ENCODE data around the gene TFG.

The TFG gene

DNA sequence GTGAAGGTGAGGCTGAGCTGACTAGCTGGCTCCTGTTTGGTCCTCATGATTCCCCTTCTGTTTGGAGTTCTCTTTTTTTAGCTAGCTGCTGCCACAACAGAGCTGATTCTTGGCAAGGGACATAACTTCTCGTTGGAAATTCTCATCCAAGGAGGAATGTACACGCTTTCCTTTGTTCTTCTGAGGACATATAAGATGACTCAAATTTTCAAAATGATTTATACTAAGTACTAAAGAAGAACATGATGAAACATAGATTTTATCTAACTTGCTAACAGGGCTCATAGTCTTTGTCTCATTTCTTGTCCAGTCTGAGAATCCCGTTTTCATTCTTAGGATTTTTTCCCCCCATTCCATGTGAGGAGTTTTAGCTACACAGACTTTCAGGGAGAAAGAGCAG lies 2.9 kb upstream of the TFG start:
- ATAC-seq, result no peak
- no peak for DNase-seq

DNA sequence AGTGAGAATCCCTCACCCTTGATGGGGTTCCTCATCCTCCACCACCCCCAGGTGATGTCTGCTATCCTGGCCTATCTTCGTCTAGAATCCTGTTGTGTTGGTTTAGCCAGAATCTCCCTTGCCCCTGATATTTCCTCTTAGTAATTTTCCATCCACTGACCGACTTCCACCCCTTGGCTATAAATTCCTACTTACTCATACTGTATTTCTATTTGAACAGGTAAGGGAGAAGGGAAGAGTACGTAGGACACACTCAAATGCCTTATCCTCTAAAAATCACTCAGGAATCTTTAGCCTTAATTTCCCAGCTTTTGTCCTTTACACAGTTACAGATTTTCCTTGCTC lies 678 bp upstream of the TFG start:
- ATAC-seq, result no peak
- no peak for DNase-seq

DNA sequence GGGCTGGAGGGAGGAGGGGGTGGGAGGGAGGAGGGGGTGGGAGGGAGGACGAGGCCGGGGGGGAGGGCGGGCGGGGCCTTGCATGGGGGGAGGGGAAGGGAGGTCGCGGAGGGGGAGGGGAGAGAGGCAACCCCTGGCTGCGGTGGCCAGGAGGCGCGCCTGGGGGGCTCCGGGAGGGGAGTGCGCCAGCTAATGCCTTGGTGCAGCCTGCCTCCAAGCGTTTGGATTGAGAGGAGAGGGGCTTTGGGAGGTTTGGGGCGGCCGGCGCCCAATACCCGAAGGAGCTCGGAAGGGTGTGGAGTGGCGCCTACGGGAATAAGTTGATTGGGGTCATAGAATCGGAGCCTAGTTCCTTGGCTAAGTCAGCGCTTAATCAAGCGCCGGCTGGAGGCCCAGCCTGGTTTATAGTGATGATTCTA lies 557 bp downstream of the TFG start:
- no peak for ATAC-seq
- DNase-seq, result peak; percentile 53

DNA sequence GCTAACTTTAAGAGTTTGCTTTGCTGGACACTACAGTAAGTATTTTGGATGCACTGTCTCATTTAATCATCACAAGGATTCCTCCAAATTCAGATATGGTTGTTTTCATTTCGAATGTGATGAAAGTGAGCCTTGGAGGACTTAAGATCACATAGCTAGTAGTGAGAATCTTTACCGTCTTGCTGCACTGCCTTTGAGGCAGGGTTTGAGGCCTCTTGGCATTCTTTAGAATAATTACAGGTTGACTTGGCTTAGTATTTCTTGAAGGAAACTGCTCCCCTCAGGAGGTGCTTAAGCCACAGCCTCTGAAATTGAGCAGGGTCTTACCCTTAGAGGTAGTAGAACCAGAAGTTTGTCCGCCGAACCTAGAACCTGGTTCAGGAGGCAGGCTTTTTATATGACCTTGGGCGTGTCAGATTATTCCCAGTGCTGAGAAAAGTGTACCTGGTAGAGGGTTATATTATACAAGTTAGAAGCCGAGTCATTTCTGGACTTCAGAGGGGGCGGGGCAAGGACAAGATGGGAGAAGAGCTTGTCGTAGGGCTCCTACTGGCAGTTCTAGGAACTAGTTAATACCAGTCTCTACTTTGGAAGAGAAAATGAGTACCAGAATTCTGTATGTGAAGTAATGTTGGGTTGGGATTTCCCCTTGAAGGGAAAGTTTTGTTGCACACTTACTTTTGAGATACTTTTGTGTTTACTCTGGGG lies 1.1 kb downstream of the TFG start:
- DNase-seq, result peak; percentile 80
- peak; percentile 53 for ATAC-seq

DNA sequence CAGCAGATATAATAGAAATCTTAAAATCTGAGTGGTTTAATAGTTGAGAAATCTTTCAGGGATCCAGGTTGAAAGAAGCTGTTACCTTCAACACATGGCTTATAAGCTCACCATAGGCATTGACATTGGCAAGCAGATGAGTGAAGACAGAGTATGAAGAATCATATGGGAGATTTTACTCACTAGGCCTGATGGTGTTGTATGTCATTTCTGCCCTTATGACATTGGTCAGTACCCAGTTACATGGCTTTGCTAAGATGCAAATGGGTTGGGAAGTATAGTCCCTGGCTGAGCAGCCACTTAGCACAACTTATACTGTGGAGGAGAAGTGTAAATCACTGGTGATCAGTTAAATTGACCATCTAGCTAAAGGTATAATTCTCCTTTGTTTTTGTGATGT lies 5.9 kb downstream of the TFG start:
- no peak for ATAC-seq

DNA sequence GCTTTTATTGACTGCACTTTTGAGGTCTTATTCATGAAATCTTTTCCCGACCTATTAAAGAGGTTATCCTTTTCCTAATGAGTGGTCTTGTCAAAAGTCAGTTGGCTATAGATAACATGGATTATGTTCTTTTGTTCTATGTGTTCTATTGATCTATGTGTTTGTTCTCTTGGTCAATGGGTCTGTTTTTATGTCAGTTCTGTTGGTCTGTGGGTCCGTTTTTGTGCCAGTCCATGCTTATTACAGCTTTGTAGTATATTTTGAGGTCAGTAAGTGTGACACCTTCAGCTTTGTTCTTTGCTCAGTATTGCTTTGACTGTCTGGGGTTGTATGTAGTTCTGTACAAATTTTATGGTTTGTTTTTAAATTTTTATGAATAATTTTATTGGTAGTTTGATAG lies 7.8 kb downstream of the TFG start:
- ATAC-seq, result no peak
- DNase-seq, result no peak

More for the DNA sequence above, 5.9 kb downstream of the TFG start:
- no peak for DNase-seq

DNA sequence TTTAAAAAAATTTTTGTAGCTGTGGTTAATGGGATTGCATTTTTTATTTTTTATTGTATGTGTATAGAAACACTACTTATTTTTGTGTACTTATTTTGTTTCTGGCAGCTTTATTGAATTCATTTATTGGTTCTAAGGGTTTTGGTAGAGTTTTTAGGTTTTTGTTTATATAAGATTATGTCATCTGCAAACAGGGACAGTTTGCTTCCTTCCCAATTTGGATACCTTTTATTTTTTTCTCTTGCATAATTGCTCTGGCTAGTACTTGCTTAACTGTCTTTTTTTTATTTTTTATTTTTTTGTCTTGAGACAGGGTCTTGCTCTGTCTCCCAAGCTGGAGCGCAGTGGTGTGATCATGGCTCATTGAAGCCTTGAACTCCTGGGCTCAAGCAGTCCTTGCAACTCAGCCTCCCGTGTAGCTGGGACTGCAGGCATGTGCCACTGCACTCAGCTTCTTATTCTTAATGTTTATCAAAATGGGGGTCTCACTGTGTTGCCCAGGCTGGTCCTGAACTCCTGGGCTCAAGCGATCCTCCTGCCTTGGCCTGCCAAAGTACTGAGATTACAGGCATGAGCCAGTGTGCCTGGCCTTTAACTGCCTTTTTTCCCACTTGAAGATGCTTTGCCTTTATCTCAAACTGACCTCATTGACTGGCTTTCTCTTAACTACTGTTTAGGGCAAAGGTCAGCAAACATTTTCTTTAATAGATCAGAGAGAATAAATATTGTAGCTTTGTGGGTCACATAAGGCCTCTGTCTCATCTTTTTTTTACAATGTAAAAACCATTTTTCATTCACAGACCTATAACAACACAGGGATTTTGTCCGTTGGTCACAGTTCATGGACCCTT lies 8.6 kb downstream of the TFG start:
- DNase-seq (no peak), ATAC-seq (no peak)

DNA sequence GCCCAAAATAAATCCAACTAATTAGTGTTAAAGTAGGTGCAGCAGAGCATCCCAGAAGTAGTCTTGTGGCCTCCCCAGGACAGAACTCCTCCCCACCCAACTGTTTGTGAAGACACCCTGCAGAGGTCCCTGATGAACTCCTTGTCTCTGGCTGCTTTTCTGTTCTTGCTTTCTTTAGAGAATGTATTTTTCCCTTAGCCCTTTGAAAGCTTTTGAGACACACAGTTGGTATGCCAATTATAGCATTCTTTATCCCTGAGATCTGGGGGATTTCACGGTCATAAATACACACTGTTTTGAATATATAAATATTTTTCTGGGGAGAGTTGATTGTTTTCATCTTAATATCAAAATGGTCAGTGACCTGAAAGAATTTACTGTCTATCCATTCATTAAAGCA lies 9.8 kb downstream of the TFG start:
- ATAC-seq (no peak), DNase-seq (no peak)

DNA sequence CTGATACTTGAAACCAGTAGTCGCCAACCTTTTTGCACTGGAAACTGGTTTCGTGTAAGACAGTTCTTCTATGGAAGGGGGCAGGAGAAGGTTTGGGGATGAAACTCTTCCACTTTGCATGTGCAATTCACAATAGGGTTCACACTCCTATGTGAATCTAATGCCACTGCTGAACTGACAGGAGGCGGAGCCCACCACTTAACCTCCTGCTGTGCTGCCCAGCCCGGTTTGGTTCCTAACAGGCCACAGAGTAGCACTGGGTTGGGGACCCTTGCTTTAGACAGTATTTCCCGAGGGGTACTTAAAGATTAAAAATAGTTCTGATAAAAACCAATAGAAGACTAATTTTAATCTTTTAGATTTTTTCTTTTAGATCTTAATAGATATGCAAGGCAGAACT lies 11.1 kb downstream of the TFG start:
- ATAC-seq (no peak), DNase-seq (no peak)

DNA sequence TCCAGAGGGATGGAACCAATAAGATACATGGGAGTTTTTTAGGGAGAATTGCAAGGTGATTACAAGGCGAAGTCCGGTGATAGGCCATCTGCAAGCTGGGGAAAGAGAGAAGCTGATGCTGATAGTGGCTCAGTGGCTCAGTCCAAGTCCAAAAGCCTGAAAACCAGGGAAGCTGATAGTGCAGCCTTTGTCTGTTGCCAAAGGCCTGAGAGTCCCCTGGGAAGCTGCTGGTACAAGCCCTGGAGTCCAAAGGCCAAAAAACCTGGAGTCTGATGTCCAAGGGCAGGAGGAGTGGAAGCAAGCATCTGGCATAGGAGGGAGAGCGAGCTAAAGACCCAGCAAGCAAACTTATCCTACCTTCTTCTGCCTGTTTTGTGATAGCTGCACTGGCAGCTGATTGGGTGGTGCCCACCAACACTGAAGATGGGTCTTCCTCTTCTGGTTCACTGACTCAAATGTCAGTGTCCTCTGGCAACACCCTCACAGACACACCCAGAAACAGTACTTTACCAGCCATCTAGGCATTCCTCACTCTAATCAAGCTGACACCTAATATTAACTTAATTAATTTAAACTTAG lies 16.7 kb downstream of the TFG start:
- DNase-seq (no peak), ATAC-seq (no peak)

DNA sequence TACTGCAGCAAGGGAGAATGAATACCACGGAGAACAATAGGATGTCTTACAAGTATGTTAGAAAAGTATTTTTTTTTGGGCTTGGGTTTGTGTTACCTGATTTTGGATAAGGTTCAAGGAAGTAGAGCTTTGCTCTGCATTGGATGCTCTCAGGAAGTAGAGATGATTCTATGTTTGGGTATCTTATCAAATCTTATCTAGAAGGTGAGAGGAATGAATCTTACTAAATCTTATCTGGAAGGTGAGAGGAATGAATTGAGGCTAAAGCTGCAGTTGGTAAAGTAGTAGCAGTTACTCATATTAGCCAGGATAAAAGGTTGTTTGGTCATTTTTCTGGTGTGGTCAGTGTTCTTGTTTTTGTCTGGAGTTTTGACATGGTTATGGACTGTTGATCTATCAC lies 17.4 kb downstream of the TFG start:
- ATAC-seq, result no peak
- DNase-seq, result no peak

DNA sequence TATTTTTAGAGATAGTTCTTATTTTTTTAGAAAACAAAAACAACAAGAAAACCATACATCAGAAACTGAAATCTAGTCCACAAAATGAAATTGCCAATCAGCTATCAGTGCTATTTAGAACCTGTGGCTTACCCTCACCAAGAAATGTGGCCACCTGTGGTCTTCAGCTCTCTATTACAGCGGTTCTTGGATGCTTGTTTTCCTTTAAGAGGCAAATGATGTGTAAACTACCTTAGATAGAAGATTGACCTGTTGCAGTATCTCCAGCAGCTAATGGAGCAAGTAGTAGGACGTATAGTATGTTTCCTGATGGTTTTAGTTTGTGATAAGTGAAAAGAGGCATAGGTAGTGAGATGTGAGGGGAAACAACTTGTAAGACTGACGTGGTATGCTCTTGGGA lies 21.2 kb downstream of the TFG start:
- DNase-seq (no peak), ATAC-seq (no peak)

DNA sequence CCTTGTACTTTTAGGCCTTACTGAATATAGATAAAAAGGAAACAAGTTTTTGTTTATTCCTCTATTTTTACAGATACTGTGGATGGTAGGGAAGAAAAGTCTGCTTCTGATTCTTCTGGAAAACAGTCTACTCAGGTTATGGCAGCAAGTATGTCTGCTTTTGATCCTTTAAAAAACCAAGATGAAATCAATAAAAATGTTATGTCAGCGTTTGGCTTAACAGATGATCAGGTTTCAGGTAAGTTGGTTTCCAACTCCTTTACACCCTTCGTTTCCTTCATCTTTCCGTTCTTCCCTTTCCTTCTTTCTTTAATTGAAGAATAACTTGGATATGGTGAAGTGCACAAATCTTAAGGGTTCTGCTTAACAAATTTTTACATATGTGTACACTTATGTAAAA lies 23.1 kb downstream of the TFG start:
- no peak for DNase-seq
- no peak for ATAC-seq

DNA sequence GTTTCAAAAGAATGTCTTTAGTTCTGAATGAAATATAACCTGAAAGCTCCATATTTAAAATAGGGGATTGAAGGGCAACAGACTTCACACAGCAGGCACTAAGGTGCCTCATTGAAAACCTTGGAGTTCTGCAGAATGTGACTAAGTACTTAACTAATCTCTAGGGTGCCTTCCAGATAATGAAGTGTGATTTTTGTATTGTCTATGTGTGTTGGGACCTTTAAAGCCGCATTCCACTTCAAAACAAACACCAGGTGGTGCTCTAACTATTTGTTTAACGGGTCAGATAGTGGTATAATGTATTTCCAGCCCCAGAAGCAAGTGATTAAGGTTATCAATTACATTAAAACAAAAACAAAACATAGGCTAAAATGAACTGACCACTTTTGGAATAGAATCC lies 28.0 kb downstream of the TFG start:
- ATAC-seq (no peak), DNase-seq (no peak)

DNA sequence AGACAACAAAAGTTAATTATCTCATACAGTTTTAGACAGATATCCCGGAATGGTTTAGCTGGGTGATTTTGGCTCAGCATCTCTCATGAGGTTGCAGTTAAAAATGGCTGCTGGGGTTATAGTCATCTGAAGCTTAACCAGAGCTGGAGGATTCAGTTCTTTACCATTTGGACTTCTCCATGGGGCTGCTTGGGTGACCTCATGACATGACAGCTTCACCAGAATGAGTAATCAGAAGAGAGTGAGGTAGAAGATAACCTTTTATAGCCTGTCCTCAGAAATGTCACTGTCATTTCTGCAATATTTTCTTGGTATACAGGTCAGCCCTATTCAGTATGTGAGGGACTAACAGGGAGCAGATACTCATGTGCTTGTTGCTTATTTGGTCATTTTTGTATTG lies 30.9 kb downstream of the TFG start:
- ATAC-seq, result peak; percentile 96
- peak; percentile 6 for DNase-seq

DNA sequence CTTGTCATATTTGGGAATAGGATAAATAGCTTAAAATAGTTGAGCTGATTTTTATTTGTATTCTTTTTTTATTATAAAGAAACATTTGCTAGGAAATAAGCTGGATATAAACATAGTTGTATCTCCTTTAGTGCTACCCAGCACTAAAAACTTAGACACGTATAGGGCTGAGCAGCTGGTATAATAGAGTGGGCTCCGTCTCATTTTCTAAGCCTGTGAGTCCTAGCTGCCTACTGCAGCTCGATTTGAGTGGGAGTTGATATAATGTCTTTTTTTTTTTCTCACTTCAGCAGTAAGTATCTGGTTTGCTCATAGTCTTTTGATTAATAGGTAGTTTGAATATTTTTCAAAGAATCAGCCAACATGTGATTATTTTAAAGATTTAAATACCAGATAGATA lies 34.2 kb downstream of the TFG start:
- no peak for DNase-seq
- ATAC-seq, result no peak

DNA sequence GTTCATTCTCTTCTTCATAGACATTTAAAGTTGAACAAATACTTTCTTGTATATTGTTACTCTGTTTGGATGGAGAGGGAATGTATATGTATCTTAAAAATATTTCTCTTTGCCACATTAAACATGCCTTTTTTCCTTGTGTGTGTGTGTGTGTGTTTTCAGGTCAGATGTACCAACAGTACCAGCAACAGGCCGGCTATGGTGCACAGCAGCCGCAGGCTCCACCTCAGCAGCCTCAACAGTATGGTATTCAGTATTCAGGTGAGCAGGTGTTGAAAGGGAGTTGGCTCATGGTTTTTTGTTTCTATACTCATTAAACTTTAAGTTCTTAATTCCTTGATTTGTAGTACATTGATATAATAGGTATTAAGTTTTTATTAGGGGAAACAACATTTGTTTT lies 35.4 kb downstream of the TFG start:
- no peak for ATAC-seq
- no peak for DNase-seq

DNA sequence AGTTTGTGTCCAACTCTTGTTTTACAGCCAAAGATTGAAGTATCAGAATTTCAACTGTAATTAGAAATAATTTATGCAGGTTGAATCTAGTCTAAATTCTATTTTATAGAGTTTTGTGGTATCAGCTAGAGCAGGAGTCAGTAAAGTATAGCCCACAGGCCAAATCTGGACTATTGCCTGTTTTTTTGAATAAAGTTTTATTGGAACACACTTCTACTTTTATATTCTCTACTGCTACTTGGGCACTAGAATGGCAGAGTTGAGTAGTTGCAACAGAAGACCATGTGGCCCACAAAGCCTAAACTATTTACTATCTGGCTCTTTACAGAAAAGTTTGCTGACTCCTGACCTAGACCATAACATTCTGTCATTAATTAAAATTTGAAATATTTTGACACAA lies 36.3 kb downstream of the TFG start:
- DNase-seq (no peak), ATAC-seq (no peak)

DNA sequence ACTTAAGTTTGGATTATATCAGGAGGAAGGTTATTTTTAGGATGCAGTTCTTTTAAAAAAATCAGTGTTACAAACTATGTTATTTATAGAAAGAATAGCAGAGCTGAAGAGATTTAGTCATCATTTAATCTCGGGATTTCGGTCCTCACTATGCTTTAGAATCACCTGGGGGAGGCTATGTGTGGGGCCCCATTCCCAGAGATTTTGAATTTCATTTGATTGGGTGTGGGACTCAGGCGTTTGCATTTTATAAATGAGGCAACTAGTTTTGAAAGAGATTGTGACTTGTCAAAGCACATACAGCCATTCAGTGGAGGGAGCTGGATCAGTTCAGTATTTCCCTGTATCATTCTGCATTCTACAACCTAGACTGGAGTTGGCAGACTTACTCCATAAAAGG lies 36.8 kb downstream of the TFG start:
- no peak for DNase-seq
- ATAC-seq, result no peak

DNA sequence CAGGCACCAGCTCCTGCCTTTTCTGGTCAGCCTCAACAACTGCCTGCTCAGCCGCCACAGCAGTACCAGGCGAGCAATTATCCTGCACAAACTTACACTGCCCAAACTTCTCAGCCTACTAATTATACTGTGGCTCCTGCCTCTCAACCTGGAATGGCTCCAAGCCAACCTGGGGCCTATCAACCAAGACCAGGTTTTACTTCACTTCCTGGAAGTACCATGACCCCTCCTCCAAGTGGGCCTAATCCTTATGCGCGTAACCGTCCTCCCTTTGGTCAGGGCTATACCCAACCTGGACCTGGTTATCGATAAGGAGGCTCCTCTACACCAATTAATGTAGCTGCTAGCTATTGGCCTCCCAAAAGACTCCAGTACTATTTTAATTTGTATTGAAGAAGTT lies 38.9 kb downstream of the TFG start:
- DNase-seq, result no peak
- no peak for ATAC-seq

DNA sequence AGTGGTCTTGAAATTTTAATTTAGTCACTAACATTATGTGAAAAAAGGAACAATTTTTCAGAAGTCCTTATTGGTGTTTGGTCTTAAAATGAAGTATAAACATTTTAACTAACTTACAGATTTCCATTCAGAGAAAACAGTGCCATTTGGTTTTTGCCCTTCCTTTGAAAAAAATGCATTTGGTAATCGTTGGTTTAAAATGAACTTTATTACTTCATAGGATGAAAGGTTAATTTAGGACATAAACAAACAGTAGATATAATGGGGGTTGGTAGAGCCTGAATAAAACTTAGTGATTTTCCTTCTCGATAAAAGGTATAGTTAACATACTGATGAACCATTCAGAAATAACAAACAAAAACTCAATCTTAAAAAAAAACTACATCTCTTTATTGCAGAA lies 39.7 kb downstream of the TFG start:
- ATAC-seq, result no peak
- no peak for DNase-seq

DNA sequence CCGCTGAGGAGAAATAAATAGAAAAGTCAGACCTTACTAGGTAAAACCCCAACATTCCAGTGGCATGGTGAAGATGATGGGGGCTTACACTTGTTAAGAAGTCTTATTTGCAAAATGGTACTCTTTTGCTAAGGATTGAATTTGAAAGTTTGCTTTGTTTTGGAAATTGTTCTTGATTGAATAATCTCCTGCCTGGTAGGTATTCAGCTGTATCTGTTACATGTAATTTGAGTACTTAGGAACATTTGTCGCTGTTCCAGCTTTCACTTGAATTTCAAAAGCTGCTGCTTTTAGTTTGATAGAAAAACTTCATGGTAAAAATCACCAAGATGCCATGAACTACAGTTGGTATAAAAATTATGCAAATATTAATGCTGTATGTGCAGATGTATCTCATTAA lies 44.6 kb downstream of the TFG start:
- ATAC-seq (no peak), DNase-seq (no peak)

DNA sequence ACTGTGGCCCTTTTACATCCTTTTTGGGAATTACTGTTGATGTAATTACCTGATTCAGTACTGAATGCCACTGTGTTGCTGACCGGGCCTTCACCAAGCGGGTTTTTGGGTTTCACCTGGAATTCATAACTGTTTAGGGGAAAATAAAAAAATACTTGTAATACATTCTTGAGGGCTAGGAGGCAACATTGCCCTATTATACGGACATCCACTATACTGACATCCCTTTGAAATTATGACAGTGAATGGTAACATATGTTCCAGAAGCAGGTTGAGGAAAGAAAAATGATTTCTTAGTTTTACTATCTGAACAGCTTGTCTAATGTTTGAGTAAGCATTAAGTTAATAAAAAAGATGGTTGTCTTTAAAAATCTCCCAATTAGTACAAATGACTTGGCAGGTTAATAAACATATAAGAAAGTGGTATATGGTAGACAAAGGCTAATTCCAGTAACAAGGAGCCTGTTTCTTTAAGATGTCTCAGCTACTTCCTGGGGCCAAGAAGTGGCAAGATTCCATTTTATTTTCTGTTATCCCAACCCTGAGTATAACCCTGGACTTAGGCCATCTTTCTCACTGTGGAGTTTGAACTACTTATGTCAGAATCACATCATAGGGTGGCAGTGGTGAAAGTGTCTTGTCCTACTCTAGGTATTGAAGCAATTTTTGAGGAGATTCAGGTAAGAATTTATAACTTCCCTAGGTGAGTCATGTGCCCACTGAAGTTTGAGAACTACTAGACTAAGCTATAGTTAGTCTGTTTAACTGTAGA lies 45.5 kb downstream of the TFG start:
- no peak for ATAC-seq

More for the DNA sequence above, 45.5 kb downstream of the TFG start:
- no peak for DNase-seq
